Hematopoietic multipotent progenitor cell treated with erythropoietin and hydrocortisone succinate and interleukin-3 and kit ligand, for 4 days (in vitro differentiated cells): Measurements from ENCODE around the gene TTI1.

Experiments
- DNase-seq: peaks from one replicate; pipeline ENCODE4 v3.0.0-alpha.2; 2015

Gene TTI1

DNA sequence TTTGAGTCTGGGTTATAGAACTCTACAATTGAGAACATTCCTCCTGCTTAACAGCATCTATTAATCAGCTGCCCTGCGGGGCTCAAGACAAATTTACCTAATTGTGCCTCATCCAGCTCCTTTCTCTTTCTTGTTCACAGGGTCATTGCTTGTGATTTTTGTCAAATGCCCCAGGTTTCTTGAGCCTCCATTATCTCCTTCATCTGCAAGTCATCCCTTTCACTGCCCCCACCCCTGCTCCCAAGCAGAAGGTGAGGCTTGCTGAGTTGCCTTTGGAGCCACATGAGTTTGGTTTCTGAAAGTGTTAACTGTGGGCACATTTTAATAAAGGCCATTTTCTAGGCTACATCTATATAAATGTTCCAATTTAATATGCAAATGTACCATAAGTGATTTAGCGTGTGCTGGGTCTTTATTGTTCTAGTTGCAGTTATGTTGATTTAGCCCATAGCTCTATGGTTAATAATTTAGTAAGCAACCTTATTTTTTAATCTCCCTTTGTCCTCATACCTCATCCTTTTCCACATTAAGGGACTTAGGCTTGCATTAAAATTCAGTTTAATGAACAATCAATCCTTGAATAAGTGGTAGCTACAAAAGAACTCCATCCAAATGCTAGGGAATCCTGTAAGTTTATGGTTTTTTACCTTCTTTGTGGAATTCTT, 74.3 kb downstream of the TTI1 start:
- no peak for DNase-seq

DNA sequence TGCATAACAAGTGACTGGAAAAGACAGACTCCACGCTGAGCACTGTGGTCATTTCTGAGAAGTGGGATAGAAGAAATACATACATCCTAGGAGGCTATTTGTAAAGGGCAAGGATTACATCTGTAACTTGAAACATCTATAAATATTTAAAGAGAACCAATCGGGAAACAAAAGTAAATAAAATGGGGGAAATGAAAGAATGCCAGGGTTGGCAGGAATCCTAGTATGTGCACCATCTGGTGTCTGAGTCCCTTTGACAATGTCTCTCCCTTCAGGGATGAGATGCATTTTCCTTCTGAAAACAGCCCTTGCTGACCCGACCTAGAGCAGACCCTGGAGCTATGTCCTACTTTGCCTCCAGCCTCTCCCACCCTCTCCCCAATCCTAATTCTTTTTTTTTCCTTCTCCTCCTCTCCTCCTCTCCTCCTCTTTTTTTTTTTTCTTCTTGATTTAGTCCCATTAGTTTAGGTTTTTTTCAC, 77.1 kb downstream of the TTI1 start:
- no peak for DNase-seq

DNA sequence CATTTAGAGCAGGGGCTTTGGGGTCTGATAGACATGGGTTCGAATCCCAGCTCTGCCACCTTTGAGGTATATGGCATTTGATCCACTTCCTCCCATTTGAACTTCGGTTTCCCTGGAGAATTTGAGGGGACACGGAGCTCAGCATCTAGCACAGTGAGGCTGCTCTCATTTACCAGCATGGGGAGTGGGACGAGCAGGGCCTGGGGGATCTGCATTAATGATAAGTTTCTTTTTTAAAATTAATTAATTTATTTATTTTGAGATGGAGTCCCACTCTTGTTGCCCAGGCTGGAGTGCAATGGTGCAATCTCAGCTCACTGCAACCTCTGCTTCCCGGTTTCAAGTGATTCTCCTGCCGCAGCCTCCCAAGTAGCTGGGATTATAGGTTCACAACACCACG, 77.7 kb downstream of the TTI1 start:
- no peak for DNase-seq

DNA sequence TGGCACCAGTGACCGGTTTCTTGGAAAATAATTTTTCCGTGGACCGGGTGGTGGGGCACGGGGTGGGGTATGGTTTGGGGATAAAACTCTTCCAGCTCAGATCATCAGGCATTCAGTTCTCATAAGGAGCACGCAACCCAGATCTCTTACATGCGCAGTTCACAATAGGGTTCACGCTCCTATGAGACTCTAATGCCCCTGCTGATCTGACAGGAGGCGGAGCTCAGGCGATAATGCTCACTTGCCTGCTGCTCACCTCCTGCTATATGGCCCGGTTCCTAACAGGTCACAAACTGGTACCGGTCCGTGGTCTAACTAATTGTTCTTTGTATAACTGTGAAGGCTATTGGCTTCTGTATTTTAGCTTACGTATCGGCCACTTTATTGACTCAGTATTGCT, 78.6 kb downstream of the TTI1 start:
- no peak for DNase-seq

DNA sequence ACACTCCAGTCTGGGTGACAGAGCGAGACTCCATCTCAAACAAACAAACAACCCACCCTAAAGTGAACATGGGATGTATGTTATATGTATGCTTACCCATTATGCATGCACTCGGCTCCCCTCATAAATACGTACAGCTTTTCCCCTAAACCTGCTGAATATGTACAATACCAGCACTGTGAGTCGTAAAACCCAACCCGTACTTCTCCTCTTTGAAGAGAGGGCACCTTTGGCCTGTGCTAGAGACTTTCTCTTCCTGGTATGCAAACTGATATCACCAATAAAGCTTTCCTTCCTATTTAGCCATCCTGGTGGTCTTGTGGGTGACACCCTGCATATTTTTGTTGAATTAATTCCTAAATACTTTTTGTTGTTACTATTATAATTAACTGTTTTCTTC, 79.1 kb downstream of the TTI1 start:
- DNase-seq: no peak

DNA sequence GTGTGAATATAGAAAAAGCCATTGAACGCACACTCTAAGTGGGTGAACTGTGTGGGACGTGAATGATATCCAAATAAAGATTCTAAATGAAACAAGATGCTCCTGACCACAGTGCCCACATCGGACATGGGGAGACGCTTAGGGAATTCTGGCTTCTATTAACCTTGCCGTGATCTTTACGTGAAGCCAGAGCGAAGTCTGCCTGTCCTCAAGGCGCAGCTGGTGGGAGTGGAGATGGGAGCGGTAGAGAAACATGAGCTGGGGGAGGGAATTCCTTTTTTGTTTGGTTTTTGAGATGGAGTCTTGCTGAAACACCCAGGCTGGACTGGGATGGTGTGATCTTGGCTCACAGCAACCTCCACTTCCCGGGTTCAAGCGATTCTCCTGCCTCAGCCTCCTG, 84.3 kb downstream of the TTI1 start:
- DNase-seq: no peak

DNA sequence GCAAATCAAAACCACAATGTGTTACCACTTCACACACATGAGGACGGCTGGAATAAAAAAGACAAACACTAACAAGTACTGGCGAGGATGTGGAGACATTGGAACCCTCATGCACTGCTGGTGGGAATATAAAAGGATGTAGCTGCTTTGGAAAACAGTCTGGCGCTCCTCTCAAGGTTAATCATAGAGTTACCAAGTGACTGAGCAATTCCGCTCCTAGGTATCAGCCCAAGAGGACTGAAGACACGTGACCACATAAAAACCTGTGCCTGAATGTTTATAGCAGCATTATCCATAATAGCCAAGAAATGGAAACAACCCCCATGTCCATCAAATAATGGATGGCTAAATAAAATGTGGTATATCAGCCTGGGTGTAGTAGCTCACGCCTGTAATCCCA, 85.3 kb downstream of the TTI1 start:
- DNase-seq: no peak

DNA sequence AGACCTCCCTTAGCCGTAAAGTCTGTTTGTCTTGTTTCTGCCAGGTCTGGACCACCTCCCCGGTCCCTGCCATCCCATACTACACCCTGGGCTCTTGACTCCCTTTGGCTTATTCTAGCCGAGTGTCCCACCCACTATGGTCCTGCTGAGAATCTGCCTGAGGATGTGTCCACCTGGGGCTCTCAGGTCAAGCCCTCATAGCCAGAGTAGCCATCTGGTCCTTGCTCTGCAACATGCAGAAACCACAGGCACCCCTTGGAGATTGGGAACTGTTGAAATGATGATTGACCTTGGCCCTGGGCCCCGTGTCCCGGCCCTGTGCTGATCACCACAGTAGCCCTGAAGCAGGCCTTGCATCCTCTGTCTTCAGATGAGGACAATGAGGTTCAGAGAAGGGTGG, 86.3 kb downstream of the TTI1 start:
- no peak for DNase-seq

DNA sequence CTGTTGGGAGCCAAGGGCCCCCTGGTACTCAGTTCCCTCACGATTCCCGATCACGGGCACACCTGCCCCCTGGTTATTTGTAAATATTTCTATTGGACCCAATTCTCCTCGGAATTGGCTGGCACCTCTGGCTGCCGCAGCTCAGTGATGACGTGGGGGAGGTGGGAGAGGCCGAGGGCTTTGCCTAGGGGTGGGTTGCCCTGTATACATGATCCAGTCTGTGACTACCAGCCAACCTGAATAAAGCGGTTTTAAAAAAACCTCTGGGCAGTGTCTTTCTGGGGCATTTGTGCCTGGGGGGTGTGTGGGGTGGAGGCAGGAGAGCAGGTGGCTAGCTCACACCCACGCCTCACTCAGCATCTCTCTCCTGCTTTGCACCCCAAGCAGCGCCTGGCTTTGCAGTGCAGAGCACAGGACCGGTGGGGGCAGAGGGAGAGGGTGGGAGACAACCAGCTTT, 88.1 kb downstream of the TTI1 start:
- DNase-seq: no peak

DNA sequence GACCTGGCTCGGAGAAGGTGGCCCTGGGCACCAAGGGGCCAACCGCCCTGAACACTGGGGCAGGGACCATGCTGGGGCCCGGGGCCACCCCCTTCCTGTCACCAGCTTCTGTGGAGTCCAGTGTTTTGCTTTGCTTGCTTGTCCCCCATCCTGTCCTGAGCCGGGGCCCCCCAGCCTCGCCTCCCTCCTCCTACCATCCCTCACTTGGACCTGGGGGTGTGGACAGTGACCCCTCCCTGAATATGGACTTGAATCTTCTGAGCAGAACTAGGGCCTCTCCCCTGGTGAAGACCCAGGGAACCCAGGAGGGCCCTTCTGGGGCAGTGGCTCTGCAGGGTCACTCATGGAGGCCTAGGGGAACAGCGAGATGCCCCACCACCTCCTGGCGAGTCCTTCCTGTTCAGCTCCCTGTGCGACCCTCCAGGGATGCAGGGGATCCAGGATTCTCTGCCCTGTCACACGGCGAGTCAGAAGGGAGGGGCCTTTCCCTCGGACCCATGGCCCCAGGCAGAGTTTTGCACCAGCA, 88.7 kb downstream of the TTI1 start:
- DNase-seq: no peak

DNA sequence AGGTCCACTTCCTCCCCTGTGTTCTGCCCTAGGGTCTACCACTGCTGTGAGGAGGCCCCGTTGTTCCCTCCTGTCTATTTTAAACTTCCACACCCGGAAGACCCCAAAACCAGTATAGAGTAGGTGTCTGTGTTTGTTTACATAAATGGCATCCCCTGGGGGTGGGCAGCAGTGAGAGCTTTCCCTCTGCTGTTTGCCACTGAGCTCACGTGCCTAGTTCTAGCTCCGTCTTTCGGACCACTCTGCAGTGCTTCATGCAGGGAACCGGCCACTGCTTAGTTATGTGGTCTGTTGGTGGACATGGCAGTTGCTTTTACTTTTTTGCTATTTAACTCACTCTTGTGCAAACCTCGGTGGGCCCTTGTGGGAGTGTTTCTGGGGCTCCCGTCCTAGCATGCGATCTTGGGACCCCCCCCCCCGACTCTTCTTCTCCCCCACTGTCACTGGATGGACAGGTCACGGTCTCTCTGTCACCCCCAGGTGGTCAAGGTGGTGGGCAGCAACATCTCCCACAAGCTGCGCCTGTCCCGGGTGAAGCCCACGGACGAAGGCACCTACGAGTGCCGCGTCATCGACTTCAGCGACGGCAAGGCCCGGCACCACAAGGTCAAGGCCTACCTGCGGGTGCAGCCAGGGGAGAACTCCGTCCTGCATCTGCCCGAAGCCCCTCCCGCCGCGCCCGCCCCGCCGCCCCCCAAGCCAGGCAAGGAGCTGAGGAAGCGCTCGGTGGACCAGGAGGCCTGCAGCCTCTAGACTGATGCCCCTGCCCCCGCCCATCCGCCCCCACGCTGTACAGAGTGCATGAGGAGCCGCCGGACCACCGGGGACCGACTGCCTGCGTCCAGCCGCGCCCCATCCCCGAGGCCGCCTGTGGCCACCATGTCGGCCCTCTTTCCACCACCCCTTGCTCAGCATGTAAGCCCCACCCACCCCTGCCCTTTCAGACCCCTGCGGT, 89.5 kb downstream of the TTI1 start:
- no peak for DNase-seq

DNA sequence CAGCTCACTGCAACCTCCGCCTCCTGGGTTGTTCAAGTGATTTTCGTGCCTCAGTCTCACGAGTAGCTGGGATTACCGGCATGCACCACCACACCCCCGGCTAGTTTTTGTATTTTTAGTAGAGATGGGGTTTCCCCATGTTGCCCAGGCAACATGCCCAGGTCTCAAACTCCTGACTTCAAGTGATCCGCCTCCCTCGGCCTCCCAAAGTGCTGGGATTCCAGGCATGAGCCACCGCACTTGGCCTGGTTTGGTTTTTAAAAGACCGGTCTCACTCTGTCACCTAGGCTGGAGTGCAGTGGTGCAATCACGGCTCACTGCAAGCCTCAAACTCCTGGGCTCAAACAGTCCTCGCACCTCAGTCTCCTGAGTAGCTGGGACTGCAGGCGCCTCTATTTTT, 90.2 kb downstream of the TTI1 start:
- DNase-seq: no peak

DNA sequence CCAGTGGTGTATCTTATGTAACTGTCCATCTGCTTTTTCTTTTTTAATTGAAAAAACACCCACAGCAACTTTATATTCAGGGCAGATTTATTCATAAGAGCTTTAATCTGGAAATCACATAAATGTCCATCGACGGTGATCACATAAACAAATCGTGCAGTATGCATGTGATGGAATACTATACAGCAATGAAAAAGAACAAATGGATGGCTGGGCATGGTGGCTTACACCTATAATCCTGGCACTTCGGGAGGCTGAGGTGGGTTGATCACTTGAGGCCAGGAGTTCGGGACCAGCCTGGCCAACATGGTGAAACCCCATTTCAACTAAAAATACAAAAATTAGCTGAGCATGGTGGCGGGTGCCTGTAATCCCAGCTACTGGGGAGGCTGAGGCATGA, 91.3 kb downstream of the TTI1 start:
- DNase-seq: no peak

DNA sequence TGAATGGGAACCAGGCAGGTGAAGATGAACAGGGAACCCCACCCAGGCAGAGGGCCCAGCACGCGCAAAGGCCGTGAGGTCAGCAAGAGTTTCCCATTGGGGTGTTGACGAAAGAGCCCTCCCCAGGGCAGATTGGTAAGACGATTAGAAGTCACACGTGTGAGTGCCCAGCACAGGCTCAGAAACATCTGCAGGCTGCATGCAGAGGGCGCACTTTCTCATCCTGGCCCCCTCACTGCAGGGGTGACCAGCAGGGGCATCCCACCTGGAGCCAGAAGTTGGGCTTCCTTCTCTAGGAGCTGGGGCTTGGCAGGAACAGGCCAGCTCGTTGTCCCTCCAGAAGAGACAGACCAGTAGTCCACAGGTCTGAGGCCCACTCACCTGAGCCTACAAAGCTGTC, 91.9 kb downstream of the TTI1 start:
- DNase-seq: peak; percentile 23

DNA sequence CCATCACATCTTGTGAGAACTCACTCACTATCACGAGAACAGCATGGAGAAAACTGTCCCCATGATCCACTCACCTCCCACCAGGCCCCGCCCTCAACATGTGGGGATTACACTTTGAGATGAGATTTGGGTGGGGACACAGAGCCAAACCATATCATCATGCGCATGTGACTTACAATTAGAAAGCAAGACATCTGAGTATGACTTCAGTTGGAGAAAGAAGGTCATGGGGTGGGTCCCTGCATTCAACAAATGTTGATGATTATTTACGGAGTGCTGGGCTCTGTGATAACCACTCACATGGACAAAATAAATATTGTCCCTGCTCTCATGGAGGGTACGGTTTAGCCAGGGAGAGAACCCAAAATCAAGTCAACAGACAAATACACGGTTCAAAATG, 92.4 kb downstream of the TTI1 start:
- no peak for DNase-seq

DNA sequence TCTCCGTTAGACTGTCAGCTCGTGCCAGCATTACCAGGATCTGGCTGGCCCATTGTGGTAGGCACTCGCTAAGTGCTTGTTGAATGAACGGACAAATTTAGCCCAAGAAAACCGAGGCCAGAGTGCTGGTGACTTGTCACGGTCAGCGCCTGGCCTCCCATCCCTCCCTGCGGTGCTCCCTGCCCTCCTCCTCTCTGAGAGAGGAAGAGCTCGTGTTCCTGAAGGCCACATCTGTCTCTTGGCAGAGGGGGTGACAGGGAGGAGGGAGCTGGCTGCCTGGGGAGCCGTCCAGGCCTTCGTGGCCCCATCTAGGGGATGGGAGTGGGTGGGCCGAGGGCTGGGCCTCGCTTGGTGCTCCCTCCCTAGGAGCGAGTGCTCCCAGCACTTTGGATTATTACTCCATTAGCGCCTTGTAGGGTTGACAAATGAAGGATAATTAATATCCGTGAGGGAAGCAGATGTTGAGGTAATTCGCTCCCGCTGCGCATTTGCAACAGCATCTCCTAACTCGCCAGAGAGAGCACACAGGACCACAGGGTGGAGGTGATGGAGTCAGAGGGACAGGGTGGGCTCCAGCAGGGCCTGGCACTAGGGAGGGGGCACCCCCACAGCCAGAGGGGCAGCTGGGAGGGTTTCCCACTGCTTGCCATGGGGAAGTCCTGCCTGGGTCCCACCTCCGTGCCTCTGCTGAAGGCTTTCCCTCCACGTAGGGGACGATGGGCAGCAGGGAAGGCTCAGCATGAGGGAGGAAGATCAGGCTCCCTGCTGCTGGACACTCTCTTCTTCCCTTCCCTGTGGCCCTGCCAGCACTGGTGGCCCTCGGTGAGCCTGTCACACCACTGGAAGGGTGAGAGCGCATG, 93.3 kb downstream of the TTI1 start:
- no peak for DNase-seq

DNA sequence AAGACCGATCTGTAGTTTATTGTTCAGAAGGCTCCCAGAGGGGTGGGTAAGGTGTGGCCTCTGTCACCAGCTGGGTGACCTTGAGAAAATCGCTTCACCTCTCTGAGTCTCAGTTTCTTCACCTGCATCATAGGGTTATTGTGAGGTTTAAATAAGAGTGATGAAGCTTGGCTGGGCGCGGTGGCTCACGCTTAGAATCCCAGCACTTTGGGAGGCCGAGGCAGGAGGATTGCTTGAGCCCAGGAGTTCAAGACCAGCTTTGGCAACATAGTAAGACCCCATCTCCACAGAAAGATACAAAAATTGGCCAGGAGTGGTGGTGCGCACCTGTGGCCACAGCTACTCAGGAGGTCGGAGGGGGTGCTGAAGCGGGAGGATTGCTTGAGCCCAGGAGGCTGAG, 94.3 kb downstream of the TTI1 start:
- DNase-seq: no peak

DNA sequence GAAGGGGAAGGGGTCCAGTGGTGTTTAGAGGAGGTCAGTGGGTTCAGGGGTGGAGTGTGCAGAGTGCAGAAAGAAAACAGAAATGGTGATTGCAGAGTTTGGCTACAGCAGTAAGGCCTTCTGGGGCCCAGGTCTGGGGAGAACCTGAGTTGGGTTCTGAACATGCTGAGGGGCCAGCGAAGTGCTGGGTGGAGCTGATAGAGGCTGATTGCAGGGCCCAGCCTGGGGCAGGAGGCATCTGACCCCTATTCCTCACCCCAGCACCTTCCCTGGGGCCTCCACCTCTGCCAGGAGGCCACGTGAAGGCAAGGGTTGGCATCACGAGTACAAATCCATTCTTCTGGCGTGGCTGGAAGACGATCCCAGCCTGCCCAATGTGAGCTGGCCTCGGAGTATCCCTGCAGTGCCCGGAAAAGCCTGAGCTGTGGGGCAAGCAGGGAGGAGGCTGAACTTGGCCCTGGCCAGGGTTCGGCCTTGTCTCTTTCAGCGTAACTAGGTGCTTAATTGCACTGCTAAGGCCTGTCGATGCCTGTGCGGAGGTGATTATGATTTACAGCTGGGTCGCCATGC, 95.0 kb downstream of the TTI1 start:
- DNase-seq: no peak

DNA sequence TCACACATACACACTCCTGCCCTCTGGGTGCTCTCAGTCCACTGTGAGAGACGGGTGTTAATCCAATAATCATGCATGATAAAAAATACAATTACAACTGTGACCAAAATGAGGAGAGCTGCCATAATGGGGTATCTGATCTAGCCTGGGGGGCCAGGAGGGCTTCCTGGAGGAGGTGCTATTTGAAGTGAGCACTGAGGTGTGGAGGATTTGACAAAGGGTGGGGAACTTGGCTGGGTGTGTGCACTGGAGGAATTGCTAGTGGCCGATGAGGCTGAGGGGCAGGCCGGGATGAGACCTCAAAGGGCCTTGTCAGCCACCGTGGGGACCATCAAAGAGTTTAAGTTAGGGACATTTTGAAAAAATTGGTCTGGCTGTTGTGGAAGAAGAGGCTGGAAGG, 95.6 kb downstream of the TTI1 start:
- DNase-seq: no peak

DNA sequence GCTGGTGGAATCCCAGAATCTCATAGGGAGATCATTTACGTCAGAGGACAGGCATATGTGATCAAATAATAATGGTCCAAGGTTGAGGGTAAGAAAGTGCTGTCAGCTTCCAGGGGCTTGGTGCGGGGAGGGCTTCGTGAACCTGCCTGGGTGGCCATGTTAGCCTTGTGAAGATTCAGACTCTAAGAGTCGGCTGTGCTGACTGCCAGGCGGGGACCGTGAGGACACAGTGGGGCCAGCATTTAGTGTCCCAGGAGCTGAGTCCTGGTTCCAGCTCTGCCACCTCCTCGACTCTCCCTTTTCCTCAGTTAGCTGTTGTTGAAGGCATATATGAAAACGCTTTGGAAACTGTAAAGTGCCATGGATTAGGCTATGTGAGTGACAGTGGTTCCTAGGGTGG, 96.8 kb downstream of the TTI1 start:
- DNase-seq: no peak

DNA sequence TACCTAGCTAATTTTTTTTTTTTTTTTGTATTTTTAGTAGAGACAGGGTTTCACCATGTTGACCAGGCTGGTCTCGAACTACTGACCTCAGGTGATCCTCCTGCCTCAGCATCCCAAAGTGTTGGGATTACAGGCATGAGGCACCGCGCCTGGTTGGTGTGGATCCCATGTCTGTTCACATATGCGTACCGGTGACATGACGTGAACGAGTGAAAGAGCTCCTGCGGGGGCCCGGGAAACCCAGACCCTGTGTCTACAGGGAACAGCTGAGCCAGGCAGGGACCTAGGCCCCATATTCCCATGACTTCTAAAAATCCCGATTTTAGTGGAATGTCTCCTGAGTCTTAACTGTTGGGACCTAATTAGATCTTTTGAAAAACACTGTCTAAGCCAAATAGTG, 97.2 kb downstream of the TTI1 start:
- DNase-seq: no peak

DNA sequence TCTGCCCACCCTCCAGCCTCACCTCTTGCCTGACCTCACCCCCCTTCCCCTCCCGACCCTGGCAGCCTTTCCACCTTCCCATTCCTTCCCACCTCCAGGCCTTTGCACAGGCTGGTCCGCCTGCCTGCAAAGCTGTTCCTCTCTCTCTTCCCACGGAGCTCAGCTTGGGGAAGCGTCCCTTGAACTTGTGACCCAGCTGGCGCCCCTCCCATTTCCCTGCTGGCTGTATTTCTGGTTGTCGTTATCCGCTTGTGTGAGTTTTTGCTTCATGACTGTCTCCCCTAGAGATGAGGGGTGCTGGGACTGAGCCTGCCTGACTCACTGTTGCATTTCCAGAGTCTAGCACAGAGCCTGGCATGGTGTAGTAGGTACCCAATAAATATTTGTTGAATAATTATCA, 97.8 kb downstream of the TTI1 start:
- DNase-seq: no peak
